ENCODE data around the gene TMC3.
"Not testable (repeated sequence)": the region's sequence is repeated elsewhere in the genome, so short reads cannot be mapped to it uniquely, and the experiment has no call there.

The TMC3 gene

GRCh38 chr15:81373775-81374395 lies at the start of gene TMC3:
TMC3 (minus strand) TSS chr15:81374213; CDS start chr15:81374077, 136 bp downstream.
- H3K27ac Mint-ChIP-seq: no peak within 1 kb of the TSS
- H3K4me3 Mint-ChIP-seq: no peak within 1 kb of the TSS
- no peaks in the 10 kb centered on the region for H3K4me1 Mint-ChIP-seq (ENCODE audit: low read depth)
- H3K36me3 Mint-ChIP-seq (ENCODE audit: low read depth): no peaks in the 10 kb centered on the region
- no peaks in the 10 kb centered on the region for H3K27me3 Mint-ChIP-seq
- H3K9me3 Mint-ChIP-seq: no peaks in the 10 kb centered on the region

GRCh38 chr15:81421461-81421860 lies 47.4 kb upstream of the TMC3 start:
- H3K27ac Mint-ChIP-seq: no peak overlapping the region
- H3K4me3 Mint-ChIP-seq: no peak overlapping the region
- H3K9me3 Mint-ChIP-seq: no peaks in the 10 kb centered on the region
- no peaks in the 10 kb centered on the region for H3K4me1 Mint-ChIP-seq (ENCODE audit: low read depth)
- no peaks in the 10 kb centered on the region for H3K36me3 Mint-ChIP-seq (ENCODE audit: low read depth)
- H3K27me3 Mint-ChIP-seq: peaks cover 3% of the 10 kb centered on the region

- Mint-ChIP-seq H3K36me3 (ENCODE audit: low read depth) (no peaks in the 10 kb centered on the region), H3K9me3 (no peaks in the 10 kb centered on the region), H3K27me3 (peaks cover 2% of the 10 kb centered on the region), H3K4me1 (ENCODE audit: low read depth) (peaks cover 5% of the 10 kb centered on the region), H3K27ac (no peak overlapping the region), H3K4me3 (no peak overlapping the region)
These were observed 45.4 kb upstream of the TMC3 start for GRCh38 chr15:81419332-81419943.

- Mint-ChIP-seq H3K27me3 (no peaks in the 10 kb centered on the region), H3K4me1 (ENCODE audit: low read depth) (peaks cover 8% of the 10 kb centered on the region), H3K9me3 (no peaks in the 10 kb centered on the region), H3K36me3 (ENCODE audit: low read depth) (no peaks in the 10 kb centered on the region), H3K27ac (no peak overlapping the region), H3K4me3 (no peak overlapping the region)
These were observed 44.9 kb upstream of the TMC3 start for GRCh38 chr15:81418891-81419290.

GRCh38 chr15:81418444-81418843 lies 44.4 kb upstream of the TMC3 start:
- H3K27ac Mint-ChIP-seq: no peak overlapping the region
- no peak overlapping the region for H3K4me3 Mint-ChIP-seq
- no peaks in the 10 kb centered on the region for H3K9me3 Mint-ChIP-seq
- H3K27me3 Mint-ChIP-seq: no peaks in the 10 kb centered on the region
- peaks cover 8% of the 10 kb centered on the region for H3K4me1 Mint-ChIP-seq (ENCODE audit: low read depth)
- H3K36me3 Mint-ChIP-seq (ENCODE audit: low read depth): no peaks in the 10 kb centered on the region

- not testable (repeated sequence) for H3K36me3 Mint-ChIP-seq (ENCODE audit: low read depth); H3K9me3 Mint-ChIP-seq; H3K27ac Mint-ChIP-seq; H3K27me3 Mint-ChIP-seq; H3K4me3 Mint-ChIP-seq; H3K4me1 Mint-ChIP-seq (ENCODE audit: low read depth)
These were observed 40.4 kb upstream of the TMC3 start for GRCh38 chr15:81414274-81414968.

DNA sequence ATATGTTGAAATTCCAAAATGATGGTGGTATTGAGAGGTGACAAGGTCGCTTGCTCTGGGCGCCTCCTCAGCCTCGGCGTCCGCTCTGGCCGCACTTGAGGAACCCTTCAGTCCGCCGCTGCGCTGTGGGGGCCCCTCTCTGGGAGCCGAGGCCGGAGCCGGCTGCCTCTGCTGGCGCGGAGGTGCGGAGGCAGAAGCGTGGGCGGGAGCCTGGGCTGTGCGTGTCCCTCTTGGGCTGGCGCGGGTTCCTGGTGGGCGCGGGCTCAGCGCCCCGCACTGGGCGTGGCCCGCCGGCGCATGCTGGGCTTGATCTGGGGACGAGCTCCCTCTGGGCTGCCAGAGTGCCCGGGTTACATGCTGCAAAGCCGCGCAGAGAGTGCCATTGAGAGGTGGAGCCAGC lies 39.8 kb upstream of the TMC3 start:
- Mint-ChIP-seq H3K27me3 (peaks cover 9% of the 10 kb centered on the region), H3K36me3 (ENCODE audit: low read depth) (no peaks in the 10 kb centered on the region), H3K27ac (no peak overlapping the region), H3K9me3 (no peaks in the 10 kb centered on the region), H3K4me3 (no peak overlapping the region), H3K4me1 (ENCODE audit: low read depth) (peaks cover 8% of the 10 kb centered on the region)

GRCh38 chr15:81411969-81412633 lies 38.1 kb upstream of the TMC3 start:
- H3K4me1 Mint-ChIP-seq (ENCODE audit: low read depth): peaks cover 8% of the 10 kb centered on the region
- H3K36me3 Mint-ChIP-seq (ENCODE audit: low read depth): no peaks in the 10 kb centered on the region
- no peak overlapping the region for H3K4me3 Mint-ChIP-seq
- peaks cover 13% of the 10 kb centered on the region for H3K27me3 Mint-ChIP-seq
- no peaks in the 10 kb centered on the region for H3K9me3 Mint-ChIP-seq
- H3K27ac Mint-ChIP-seq: no peak overlapping the region

GRCh38 chr15:81411051-81411450 lies 37.0 kb upstream of the TMC3 start:
- Mint-ChIP-seq H3K4me1 (ENCODE audit: low read depth) (peaks cover 8% of the 10 kb centered on the region), H3K36me3 (ENCODE audit: low read depth) (no peaks in the 10 kb centered on the region), H3K27me3 (peaks cover 13% of the 10 kb centered on the region), H3K27ac (no peak overlapping the region), H3K4me3 (no peak overlapping the region), H3K9me3 (no peaks in the 10 kb centered on the region)

GRCh38 chr15:81410318-81410753 lies 36.3 kb upstream of the TMC3 start:
- Mint-ChIP-seq H3K27me3 (peaks cover 13% of the 10 kb centered on the region), H3K27ac (no peak overlapping the region)

GRCh38 chr15:81407718-81408117 lies 33.7 kb upstream of the TMC3 start:
- Mint-ChIP-seq H3K4me1 (ENCODE audit: low read depth) (no peaks in the 10 kb centered on the region), H3K4me3 (no peak overlapping the region), H3K27me3 (peaks cover 11% of the 10 kb centered on the region), H3K27ac (no peak overlapping the region), H3K36me3 (ENCODE audit: low read depth) (no peaks in the 10 kb centered on the region), H3K9me3 (no peaks in the 10 kb centered on the region)

More at GRCh38 chr15:81410318-81410753, 36.3 kb upstream of the TMC3 start:
- Mint-ChIP-seq H3K36me3 (ENCODE audit: low read depth) (no peaks in the 10 kb centered on the region), H3K4me1 (ENCODE audit: low read depth) (peaks cover 8% of the 10 kb centered on the region), H3K9me3 (no peaks in the 10 kb centered on the region), H3K4me3 (no peak overlapping the region)

DNA sequence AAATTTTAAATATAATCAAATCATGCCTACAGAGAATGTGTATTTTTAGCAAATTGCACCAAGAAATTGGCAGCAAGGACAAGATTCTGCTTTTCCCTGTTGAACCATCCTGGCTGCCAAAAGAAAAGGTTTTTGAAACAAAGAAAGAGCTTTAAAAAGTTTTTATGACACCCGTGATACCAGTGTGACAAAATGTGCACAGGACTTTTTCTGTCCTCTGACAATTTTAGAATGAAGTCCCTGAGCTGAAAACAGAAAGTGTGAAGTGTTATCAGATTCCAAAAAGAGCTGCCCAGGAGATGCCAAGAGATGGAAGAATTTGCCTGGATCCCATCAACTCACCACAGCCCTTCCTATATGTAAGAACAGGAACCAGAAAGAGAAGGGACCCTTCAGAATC lies 33.2 kb upstream of the TMC3 start:
- Mint-ChIP-seq H3K4me1 (ENCODE audit: low read depth) (no peaks in the 10 kb centered on the region), H3K27me3 (peaks cover 10% of the 10 kb centered on the region), H3K4me3 (no peak overlapping the region), H3K27ac (no peak overlapping the region), H3K9me3 (no peaks in the 10 kb centered on the region), H3K36me3 (ENCODE audit: low read depth) (no peaks in the 10 kb centered on the region)

DNA sequence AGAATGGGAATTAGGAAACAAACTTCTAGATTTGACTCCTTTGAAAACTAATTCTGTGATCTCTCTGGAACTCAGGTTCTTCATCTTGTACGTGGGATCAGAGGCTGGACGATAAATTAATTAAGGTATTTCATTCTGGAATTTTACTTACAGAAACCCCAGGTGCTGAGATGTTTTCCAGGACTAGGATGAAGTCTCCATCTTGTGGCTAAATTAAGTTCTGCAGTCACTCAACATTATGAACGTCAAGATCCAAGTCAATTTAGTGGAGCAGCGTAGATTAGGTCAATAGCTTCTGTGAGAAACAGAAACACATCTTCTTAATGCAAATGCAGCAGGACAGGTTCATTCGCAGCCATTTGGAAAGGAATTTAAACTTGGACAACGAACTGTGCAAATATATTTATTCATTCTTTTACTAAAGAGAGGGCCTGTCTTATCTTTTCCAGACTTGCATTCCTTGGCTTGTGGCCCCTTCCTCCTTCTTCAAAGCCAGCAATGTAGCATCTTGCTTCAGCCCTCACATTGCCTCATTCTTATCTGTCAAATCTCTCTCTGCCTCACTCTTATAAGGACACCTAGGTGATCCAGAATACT lies 26.7 kb upstream of the TMC3 start:
- H3K27me3 Mint-ChIP-seq: no peaks in the 10 kb centered on the region
- no peaks in the 10 kb centered on the region for H3K9me3 Mint-ChIP-seq
- H3K36me3 Mint-ChIP-seq (ENCODE audit: low read depth): no peaks in the 10 kb centered on the region
- no peak overlapping the region for H3K27ac Mint-ChIP-seq
- H3K4me3 Mint-ChIP-seq: no peak overlapping the region
- no peaks in the 10 kb centered on the region for H3K4me1 Mint-ChIP-seq (ENCODE audit: low read depth)

DNA sequence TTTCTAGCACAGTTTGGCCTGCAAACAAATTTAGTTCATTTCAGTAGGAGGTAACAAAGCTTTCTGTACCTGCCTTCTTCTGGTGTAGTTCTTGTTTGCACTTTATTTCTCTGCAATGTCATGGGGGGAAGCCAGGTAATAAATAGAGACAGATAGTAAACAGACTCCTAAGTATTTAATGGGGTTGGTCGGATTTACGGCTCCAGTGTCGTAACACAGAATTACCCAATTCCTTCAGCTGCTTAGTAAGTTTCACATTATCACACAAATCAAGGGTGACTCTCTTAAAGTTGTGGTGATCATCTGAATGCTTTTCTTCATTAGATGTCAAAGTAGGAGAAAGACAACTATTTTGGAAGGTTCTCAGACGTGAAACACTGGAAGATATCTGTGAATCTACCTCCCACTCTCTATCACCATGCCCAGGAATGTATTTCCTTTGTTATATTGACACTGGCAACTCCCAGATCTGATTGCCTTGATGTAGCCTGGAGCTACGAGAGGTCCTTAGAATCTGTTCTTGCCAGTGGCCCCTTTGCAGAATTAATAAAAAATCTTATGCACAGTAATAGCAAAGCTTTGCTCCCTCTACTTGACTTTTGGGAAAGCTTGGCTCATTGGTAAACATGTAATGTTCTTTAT lies 25.0 kb upstream of the TMC3 start:
- Mint-ChIP-seq H3K27me3 (no peaks in the 10 kb centered on the region), H3K4me1 (ENCODE audit: low read depth) (no peaks in the 10 kb centered on the region)

More for the DNA sequence above, 25.0 kb upstream of the TMC3 start:
- H3K36me3 Mint-ChIP-seq (ENCODE audit: low read depth): no peaks in the 10 kb centered on the region
- no peak overlapping the region for H3K4me3 Mint-ChIP-seq
- no peaks in the 10 kb centered on the region for H3K9me3 Mint-ChIP-seq
- H3K27ac Mint-ChIP-seq: no peak overlapping the region
